GM21526 (cell line): ENCODE results near the gene ADGB.

Experiments
- ATAC-seq: cut with Tn5 transposase; IDR thresholded peaks from one replicate; pipeline ENCODE4 v1.9.1; 2021; ENCODE audit warnings: moderate library complexity; ENCODE audit not compliant: unreplicated experiment, low FRiP score

Gene ADGB

DNA sequence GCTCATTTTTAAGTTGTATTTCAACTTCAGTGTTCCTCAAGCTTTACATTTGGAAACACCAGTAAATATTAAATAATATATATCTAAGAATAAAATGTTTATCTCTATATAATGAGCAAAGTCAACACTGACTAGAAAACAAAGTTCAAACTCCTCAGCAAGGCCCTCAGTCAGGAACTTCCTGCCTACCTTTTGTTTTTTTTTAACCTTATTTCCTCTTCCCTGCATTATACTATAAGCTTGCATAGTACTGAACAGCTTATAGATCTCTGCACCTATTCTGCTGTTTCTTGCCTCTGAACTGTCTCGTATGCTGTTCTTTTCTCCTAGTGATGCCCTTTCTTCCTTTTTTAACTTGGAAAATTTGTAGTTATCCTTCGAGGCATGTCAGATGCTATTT lies 29.6 kb downstream of the ADGB start:
- no peak for ATAC-seq

DNA sequence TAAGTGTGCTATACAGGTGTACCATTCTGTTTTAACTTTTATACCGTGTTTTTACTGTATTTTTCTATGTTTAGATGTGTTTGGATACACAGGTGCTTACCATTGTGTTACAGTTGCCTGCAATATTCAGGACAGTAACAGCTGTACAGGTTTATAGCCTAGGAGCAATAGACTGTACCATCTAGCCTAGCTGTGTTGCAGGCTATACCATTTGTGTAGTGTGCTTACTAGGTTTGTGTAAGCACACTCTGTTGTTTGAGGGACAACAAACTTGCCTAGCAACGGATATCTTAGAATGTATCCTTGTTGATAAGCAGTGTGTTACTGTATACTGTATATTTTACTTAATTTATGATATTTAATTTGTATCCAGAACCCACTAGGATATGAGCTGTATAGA lies 35.2 kb downstream of the ADGB start:
- ATAC-seq, result no peak

DNA sequence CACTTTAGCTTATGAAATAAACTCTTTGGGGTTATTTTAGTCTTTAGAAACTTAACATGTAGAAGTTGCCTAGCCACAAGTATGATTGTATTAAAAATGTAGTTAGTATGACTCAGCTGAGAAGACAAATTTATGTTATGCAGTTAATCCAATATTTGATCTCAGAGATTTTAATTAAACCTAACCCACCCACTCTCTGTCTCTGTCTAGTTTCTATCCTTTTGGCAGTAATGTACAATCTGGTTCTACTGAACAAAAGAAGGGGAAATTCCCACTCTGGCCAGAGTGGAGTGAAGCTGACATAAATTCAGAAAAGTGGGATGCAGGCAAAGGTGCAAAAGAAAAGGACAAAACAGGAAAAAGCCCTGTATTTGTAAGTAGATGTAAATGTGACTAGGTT lies 36.4 kb downstream of the ADGB start:
- ATAC-seq, result no peak

DNA sequence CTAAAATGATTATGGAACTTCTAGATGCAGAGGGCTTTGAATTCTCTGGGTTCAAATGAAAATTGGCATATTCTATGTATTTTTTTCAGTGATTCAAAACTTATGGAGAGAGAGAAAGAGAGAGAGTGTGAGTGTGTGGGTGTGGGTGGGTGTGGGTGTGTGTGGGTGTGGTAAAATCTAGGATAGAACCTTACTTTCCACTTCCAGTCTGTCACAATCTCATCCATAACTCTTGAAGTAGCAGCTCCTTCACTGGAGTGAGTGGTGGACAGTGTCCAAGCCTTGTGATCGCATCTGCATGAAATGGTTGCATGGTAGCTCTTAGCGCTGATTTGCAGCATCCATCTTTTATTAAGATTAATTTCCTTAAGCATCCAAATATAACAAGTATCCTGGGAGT lies 37.7 kb downstream of the ADGB start:
- ATAC-seq, result no peak

DNA sequence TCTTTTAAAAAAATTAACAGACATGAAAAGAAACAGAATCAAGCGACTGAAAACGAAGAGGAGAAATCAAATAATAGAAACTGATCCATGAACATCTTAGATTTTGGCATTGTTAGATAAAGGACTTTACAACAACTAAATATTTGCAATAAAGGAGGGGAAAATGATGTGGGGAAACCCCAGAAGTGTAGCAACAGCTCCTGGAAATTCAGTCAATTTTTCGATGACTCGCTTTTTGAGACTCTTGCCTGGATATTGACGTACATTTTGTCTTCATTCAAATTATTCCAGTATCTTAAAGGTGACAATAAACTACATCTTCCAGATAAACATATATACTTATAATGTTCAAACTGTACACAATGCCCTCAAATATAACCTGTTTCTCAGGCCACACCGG lies 44.1 kb downstream of the ADGB start:
- ATAC-seq, result no peak

DNA sequence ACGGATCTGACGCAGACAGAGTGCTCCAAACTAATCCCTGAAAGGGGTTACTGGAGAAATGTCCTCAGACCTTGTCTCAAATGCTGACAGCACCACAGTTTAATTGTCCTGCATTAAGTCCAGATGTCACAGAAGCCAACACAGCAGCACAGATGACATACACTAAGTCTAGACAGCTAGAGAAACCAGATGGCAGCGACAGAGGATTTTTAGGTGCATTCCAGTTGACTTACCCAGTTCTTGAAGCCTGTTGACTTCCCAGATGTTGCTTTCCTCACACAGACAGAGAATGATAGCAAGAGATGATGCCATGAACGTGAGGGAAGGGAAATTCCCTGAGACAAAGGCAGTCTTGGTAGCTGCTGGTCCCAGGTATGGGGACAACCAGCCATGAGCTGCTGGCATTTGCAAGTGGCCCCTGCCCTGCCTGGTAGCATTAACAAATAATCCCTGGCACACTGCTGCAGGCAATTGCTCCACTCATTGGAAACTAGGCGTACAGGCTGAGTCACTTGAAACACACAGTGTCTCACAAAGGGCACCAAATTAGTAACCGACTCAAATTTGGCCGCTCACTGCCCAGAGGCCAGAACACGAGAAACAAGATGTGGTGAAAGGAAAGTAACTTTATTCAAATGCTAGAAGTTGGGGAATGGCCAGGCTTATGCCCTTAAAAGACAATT lies 52.2 kb downstream of the ADGB start:
- ATAC-seq, result no peak

DNA sequence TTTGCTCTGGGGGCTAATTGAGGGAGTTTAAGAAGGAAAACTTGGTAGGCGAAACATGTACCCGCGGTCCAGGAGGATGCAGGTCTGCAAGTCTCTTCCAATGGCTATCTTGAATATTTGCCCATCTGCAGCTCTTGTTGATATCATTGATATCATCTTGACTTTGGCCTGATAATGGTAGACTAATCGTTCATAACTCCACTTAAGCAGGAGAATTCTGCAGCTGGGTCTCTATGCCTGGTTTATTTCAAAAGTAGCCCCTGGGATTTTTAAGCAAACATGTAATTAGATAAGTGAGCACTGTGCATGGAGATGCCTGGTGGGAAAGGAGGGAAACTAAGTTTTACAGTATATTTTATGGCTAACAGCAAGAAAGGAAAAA lies 52.7 kb downstream of the ADGB start:
- ATAC-seq, result no peak

DNA sequence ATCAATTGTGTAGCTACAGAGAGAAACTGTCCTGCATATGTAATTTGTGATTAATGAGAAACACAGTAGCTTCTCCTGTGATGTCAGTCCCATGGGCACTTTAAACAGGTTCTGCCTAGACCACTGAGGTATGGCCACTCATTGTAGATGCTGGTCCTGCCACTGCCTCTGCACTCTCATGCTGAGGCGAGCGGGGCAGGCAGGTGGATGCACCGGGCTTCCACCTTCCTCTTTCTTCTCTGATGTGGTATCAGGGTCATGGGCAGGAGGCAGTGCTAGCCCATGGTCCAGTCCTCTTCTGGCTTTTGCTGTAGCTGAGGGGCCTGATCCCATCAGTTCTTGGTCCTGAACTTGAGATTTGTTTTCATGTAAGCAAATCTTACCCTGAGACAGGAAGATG lies 58.7 kb downstream of the ADGB start:
- no peak for ATAC-seq

DNA sequence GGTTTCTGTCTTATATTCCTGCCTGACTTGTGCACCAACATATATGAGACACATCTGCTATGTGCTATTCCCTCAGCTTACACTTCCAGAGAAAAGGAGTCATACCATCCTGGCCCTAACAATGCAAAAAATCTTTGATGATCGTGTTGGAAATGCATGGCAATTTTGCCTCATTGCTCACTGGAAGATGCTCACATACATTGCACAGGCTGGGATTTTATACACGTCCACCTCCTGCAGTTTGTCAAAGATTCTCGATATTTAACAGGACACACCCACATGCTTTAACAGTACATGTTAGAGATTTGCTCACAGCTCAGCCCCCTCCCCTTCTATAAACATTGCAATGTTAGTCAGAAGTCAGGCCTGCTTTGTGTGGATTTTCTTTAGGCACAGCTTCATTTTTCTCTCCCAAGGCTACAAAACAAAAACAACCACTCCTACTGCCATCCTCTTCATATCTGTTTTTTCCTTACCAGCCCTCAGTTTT lies 66.1 kb downstream of the ADGB start:
- ATAC-seq, result no peak

DNA sequence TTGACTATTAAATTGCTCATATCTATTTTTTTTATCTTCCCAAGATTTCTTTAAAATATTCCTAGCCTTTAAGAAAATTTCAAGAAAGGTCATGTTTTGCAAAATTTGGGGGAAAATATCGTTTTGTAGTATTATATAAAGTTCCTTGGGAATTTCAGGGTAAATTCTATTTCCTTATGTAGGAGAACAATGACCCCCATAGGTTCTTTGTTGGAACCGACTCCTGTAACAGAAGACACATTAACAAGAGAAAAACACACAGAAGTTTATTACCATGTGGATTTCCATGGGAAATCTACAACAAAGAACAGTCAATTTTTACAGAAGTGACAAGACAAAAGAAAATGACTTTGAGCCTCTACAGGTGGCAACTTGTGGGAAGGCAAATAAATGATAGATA lies 68.1 kb downstream of the ADGB start:
- no peak for ATAC-seq

DNA sequence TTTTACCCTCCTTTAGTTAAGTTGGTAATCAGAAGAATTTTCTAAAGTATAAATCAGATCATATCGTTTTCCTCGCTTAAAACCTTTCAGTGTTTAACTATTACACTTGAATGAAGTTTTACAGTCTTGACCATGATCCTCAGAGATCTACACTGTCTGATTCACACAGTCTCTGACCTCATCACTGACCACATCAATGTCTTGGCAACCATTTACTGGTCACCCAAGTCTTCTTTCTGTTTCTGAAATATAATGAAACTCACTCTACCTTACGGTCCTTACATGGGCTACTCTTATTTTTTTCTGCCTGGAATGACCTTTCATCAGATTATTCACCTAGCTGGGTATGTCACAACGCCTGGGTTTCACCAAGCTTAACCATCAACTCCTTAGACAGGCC lies 71.4 kb downstream of the ADGB start:
- ATAC-seq, result no peak

DNA sequence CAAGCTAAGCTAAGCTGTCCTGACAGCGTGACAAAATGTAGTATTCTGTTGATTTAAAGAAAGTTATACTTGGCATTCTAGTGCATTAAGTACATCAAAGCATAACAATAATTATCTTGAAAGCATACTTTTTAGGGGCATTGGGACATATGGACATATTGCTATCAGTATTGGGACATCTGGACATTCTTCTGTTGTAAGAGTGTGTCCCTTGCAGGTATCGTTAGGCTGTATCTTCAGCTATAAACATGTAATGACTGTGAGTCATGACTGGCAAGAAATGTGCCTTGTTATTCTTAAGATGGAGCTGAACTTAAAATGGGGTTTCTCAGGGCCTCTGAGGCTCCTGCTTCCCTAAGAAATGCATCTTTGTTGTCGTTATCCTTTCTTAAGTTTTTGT lies 74.3 kb downstream of the ADGB start:
- ATAC-seq, result no peak

DNA sequence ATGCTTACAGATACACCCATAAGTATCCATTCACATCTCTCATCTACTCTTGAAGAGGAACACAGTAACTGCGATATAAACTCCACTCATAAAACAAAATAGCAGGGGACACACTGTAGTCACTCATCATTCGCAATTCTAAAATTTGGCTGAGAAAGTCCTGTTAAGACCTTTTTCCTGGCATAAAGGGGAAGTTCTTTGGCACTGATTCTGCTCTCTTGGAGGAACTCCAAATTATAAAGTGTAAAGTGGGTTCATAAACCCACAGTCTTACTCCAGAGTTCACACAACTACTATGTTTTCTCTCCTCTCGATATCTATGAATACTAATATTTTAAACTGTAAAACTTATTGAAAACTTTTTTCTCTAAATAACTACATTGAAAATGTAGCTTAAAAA lies 80.6 kb downstream of the ADGB start:
- no peak for ATAC-seq

DNA sequence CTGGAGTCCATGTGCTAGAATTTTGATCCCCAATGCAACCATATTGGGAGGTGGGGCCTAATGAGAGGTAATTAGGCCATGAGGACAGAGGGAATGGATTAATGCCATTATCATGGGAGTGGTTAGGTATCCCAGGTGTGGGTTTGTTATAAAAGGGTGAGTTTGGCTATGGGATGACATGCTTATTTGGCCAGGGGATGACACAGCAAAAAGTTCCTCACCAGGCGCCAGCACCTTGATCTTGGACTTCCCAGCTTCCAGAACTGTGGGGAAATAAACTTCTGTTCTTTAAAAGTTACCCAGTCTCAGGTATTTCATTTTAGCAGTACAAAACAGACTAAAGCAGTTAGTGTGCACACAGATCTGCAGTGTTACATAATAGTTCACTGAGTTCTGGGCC lies 84.1 kb downstream of the ADGB start:
- ATAC-seq, result no peak

DNA sequence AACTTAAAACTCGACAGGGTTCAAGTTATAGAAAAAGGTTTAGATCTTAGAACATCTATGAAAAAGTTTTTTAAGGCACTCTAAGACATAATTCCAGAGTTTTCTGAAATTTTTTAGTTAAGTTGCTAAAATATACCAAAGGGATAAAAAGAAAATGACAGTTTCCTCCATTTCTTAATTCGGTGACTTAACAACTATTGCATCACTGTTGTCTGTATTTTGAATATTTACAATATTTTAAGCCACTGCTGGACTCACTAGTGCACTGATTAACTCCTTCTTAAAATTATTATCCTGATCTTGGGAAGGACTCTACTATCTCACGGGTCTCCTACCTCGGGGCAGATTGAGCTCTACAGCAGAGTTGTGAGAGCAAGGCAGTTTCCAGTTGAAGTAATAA lies 91.0 kb downstream of the ADGB start:
- ATAC-seq, result no peak

DNA sequence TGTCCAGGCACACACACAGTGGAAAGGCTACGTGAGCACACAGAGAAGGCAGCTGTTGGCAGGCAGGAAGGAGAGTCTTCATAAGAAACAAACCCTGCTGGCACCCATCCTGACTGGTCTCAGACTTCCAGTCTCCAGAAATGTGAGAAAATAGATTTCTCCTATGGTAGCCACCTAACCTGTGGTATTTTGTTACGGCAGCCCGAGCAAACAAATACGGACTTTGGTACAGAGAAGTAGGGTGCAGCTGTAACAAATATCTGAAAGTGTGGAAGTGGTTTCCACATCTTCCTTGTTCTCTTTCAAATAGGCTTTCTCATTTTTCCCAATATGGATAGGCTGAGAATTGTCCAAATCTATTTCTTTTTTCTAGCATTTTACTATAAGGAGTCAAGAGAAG lies 94.6 kb downstream of the ADGB start:
- ATAC-seq, result no peak

DNA sequence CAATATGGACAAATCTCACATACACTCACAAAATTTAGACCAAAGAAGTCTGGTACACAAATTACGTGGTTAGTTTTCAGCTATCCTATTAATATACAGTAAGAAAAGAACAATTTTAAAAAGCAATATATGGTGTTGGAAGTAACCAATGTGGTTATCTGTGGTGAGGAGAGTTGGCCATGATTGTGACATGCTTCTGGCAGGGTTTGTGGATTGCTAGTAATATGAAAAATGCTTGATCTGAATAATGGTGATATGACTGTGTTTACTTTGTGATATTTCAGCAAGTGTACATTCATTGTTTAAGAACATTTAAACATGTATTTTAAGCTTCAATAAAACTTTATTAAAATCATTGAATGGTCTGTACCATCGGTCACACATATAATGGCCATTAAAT lies 99.1 kb downstream of the ADGB start:
- no peak for ATAC-seq

DNA sequence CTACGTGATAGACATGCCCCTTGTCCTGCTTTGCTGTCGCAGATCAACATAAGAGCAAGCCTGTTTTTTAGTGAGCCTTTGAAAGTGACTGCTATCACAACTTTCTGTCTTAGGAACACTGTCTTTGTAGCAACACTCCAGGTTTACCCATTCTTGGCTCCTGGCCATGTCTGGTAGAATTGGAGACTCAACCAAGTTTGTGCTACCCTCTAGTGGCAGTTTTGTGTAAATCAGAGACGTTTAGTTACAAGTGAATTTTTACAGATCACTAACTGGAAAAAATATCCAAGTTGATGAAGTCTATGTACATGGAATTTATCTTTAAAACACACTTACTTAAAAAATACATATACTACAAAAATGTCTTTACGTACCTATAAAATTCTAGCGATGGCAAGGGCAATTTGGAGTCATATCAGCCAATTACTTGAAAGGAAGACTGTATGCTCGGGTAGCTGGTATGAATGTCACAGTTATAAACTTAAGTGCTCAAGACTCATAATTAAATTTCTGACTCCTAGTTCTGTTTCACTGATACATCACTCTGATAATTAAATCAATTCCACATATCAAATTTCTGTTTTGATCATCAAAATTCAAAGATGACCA lies 101.4 kb downstream of the ADGB start:
- ATAC-seq, result peak; percentile 91

DNA sequence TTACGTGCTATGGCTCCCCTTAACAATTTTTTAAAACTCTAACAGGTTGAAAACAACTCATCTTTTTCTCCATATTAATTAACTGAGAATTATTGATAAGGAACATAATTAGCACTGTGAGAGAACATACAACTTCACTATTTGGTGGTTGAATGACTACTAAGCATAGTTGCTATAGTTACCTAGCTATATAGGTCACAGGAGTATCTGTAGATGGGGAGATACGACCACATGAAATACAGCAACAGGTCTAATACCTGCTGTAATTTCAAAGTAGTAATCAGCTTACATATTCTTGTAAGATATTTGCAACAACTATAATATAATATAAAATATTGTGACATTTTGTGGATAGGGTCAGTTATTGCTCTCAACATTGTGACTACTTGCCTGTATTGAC lies 102.9 kb downstream of the ADGB start:
- no peak for ATAC-seq

DNA sequence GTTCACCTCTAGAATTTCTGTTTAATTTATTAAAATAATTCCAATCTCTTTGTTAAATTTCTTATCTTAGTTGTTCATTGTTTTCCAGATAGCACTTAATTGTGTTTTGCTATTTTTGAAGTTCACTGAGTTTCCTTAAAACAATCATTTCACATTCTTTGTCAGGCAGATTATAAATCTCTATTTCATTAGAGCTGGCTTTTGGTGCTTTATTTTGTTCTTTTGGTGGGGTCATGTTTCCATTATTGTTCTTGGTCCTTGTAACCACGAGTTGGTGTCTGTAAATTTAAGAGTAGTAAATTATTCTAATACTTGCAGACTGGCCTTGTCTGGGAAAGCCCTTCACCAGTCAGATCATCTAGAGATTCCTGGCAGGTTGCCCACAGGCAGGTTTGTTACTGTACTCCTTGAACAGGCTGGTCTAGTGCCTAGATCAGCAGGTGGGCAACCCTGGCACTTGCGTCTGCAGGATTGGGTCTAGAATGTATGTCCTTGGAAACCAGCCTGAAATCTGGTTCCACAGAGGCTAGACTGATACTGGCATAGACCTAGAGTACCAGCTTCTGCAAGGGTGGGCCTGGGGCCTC lies 110.4 kb downstream of the ADGB start:
- ATAC-seq, result no peak

DNA sequence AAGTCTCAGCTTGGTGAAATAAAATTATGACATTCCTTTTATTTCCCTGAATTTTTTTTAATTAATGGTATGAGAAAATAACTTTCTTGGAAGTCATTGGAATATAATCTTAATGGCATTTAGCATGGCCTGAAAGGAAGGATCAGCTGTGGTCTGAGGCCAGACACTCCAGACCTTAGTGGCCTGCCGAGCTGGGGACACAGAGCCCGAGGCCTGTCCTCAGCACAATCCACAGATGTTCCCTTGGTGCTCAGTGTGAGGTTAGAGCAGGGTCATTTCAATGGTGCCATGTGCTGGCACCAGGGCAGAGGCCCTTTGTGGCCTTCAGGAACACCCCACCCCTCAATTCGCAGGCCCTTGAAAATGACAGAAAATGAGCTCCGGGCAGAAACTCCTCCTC lies 120.6 kb downstream of the ADGB start:
- ATAC-seq, result no peak

DNA sequence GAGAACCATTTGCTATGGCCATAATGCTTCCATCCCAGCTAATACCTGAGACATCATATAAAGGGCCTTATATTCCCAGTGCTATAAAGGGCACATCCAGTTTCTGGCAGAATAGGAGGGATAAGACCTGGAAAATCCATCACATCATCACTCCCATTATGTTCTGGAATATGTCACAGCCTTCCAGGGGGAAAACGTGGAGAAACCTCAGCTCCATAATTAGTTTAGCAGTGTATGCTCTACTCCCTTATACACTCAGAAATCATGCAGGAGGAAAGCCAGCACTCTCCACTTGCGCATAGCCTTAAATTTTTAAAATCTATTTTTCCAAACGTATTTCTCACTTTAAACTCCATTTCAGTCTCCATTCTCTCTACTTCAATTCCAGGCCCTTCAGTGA lies 140.9 kb downstream of the ADGB start:
- no peak for ATAC-seq
